Measurements from ENCODE around the gene SEM1.
"Not testable (repeated sequence)": the region's sequence is repeated elsewhere in the genome, so short reads cannot be mapped to it uniquely, and the experiment has no call there.

SEM1 gene

GRCh38 chr7:96709381-96710228 is at the start of gene SEM1:
Gene SEM1, minus strand, starts transcription at chr7:96709846. Its CDS starts 83 bp downstream, at chr7:96709763.
- DNase-seq: peak; percentile 87

DNA sequence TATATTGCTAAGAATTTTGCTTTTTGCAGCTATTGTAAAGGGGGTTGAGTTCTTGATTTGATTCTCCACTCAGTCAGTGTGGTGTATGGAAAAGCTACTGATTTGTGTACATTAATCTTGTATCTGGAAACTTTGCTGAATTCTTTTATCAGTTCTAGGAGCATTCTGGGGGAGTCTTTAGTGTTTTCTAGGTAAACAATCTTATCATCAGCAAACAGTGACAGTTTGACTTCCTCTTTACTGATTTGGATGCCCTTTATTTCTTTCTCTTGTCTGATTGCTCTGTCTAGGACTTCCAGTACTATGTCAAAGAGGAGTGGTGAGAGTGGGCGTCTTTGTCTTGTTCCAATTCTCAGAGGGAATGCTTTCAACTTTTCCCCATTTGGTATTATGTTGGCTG is 48.2 kb upstream of the SEM1 start:
- not testable (repeated sequence) for DNase-seq

DNA sequence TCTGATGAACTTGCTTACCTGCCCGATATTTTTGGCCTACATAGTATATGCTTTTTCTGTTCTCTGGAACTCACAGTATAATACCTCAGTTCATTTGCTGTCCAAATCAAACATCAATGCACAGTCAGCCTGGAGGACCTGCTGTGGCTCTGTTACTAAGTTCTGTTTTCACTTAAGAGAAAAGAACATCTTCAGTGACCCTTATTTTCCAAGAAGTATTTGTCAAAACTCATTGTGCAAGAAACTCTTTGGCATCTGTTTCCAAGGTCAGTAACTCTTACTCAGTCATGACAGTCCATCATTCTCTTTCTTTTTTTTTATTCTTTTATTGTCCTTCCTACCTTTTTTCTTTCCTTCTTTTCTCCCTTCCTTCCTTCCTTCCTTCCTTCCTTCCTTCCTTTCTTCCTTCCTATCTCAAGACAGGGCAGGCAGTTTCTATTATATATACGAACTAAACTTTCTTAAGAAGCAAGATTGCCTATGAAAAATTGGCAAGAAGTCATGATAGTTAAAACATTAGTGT is 37.8 kb upstream of the SEM1 start:
- DNase-seq: no peak

DNA sequence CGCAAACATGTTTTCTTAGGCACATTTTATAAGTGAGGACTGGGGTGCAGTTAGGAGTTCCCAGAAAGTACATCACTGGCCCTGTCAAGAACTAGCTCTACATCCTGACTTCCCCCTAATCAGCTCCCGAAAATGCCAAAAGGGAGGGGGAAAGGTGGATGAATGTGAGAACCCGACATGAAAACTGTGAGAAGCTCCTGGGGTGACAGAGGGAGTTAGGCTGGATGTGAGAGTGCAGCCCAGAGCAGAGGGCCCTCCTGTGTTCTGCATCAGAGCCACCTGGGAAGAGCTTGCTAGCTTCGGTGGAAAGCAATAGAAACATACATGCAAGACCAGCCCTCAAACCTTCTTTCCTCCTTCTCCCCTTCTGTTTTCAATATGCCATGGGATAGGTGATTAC is 30.5 kb upstream of the SEM1 start:
- DNase-seq: no peak

GRCh38 chr7:96739609-96740008 is 30.0 kb upstream of the SEM1 start:
- no peak for DNase-seq

GRCh38 chr7:96739167-96739566 is 29.5 kb upstream of the SEM1 start:
- DNase-seq: no peak

- no peak for DNase-seq
Observed at GRCh38 chr7:96738705-96739104, 29.1 kb upstream of the SEM1 start.

- DNase-seq: no peak
Observed at GRCh38 chr7:96737545-96738050, 28.0 kb upstream of the SEM1 start.

DNA sequence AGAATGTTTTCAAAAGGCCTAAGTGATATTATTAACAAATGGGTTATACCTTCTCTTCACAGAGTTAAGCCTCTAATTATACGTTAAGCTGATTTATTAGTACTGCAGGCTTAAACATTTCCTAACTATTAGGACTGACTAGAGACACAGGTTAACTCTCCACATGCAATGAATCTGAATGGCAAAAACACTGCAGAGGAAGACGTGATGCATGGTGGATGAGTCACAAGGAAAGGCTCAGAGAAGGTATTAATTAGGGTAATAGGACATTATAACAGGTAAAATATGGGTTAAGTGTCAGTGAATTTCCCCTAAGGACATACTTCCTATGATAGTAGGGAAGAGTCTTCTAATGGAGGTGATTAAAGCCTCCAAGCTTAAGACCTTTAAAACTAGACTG is 24.7 kb upstream of the SEM1 start:
- no peak for DNase-seq

DNA sequence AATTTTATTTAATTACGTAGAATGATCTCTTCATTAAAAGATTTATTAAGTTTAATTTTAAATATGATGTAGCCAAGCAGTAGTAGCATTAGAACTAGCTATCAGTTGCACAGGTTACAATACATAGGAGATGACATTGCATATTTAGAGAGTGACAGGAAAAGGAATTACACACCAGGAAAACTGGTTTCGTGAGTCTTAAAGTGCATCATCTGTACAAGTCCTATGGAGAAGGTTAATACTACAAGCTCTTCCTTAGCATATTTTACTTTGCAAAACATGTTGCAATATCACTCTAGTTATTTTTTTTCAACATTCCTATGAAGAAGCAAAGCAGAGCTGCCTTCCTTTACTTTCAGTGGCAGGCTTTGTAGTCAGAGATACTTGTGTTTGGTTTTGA is 20.2 kb upstream of the SEM1 start:
- DNase-seq: no peak

- no peak for DNase-seq
Observed at GRCh38 chr7:96728139-96728538, 18.5 kb upstream of the SEM1 start.

- no peak for DNase-seq
Observed at GRCh38 chr7:96727534-96728088, 18.0 kb upstream of the SEM1 start.

DNA sequence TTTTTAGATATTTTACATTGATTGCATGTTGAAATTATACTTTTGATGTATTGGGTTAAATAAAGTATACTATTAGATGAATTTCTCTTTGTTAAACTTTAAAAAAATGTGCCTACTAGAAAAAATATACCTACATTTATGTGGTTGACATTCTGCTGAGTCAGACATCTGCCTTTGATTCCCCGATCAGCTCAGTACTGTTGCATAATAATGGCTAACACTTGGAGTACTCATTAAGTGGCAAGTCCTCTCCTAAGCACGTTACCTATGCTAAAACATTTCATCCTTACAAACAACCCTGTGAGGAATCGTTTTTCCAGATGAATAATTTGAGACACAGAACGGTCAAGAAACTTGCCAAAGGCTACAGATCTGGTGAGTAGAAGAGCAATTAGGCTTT is 14.0 kb upstream of the SEM1 start:
- DNase-seq: no peak

DNA sequence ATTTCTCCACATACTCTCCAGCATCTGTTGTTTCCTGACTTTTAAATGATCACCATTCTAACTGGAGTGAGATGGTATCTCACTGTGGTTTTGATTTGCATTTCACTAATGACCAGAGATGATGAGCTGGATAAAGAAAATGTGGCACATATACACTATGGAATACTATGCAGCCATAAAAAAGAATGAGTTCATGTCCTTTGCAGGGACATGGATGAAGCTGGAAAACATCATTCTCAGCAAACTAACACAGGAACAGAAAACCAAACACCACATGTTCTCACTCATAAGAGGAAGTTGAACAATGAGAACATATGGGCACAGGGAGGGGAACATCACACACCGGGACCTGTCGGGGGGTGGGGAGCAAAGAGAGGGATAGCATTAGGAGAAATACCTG is 13.3 kb upstream of the SEM1 start:
- DNase-seq: not testable (repeated sequence)

DNA sequence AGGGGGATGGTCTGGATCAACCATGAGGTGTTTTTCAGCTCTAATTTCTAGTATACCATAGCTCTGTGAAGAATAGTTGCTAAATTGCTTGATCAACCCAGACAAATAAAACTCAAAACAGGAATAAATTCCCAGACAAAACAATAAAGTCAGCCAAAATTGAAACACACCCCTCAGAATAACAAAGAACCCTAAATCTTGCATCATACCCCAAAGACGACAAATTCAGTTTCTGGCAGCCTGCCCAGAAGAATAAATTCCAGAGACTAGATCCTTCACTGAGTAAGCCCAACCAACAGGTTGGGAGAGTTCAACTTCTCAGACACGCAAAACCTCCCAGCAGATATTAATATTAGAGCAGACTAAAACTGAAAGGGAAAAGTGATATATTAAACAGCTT is 11.2 kb upstream of the SEM1 start:
- no peak for DNase-seq

GRCh38 chr7:96719164-96719563 is 9.5 kb upstream of the SEM1 start:
- no peak for DNase-seq

- DNase-seq: no peak
Observed at GRCh38 chr7:96718107-96719003, 8.7 kb upstream of the SEM1 start.

GRCh38 chr7:96713037-96713436 is 3.4 kb upstream of the SEM1 start:
- DNase-seq: no peak

DNA sequence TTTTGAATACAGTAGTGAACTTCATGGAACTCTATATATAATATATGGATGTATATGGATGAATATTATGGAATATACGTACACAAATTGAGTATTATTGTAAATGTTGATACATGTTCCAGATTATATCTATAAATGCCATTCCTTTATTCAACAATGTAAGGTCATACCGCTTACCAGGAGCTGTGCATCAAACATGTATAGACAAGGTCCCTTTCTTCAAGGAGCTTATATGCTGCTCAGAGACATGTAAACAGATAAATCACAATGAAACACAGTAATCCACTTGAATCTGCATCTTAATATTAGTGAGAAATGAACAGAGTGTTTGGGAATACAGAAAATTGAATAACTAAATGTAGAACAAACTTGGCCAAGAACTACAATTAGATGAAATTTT is 898 bp upstream of the SEM1 start:
- DNase-seq: no peak

DNA sequence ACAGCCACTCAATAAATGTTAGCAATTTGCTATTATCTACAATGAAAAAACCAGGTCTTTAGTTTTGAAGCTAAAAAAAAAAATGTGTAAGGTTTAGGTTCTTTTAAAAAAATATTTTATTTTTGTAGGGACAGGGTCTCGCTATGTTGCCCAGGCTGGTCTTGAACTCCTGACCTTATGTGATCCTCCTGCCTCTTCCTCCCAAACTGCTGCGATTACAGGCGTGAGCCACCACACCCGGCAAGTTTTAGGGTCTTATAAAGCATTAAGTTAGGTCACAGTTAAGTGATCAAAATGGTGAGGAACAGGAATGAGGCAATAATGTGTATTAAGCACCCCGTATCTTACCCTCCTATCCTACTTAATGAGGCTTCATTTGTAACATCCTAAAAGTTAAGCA is 774 bp downstream of the SEM1 start:
- DNase-seq: no peak

- DNase-seq: no peak
Observed at GRCh38 chr7:96707901-96708774, 1.5 kb downstream of the SEM1 start.

DNA sequence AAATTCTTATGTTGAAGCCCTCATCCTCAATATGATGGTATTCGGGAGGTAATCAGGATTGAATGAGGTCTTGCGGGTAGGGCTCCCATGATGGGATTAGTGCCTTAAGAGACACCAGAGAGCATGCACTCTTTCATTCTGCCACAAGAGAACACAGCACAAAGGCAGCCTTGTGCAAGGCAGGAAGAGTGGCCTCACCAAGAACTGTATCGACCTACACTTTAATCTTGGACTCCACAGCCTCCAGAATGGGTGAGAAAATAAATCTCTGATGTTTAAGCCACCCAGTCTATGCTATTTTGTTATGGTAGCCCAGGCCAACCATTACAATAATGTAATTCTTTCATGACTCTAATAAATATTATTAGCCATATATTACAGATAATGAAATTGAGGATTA is 8.4 kb downstream of the SEM1 start:
- no peak for DNase-seq

Measured in NCI-H2029 (cell line).